Measurements from ENCODE around the gene CCNY.

CCNY gene

GRCh38 chr10:35420827-35421552 lies 84.7 kb downstream of the CCNY start:
- Mint-ChIP-seq H3K4me3 (no peak overlapping the region), H3K27me3 (no peaks in the 10 kb centered on the region), H3K27ac (peak overlapping the region; percentile 16), H3K4me1 (peaks cover 43% of the 10 kb centered on the region), H3K36me3 (peaks cover 4% of the 10 kb centered on the region), H3K9me3 (no peaks in the 10 kb centered on the region)
- no peak for DNase-seq (ENCODE audit: low spot score in 2 of 2)
- no peak for ATAC-seq (ENCODE audit: low read depth)

- no peak for DNase-seq (ENCODE audit: low spot score in 2 of 2)
- no peak for ATAC-seq (ENCODE audit: low read depth)
- peaks cover 6% of the 10 kb centered on the region for H3K36me3 Mint-ChIP-seq
- peaks cover 43% of the 10 kb centered on the region for H3K4me1 Mint-ChIP-seq
- H3K9me3 Mint-ChIP-seq, result no peaks in the 10 kb centered on the region
- H3K27me3 Mint-ChIP-seq, result no peaks in the 10 kb centered on the region
- no peak overlapping the region for H3K4me3 Mint-ChIP-seq
- peak overlapping the region; percentile 16 for H3K27ac Mint-ChIP-seq
These were observed 85.4 kb downstream of the CCNY start for GRCh38 chr10:35421553-35422178.

- Mint-ChIP-seq H3K27me3 (no peaks in the 10 kb centered on the region), H3K9me3 (no peaks in the 10 kb centered on the region), H3K4me1 (peaks cover 45% of the 10 kb centered on the region), H3K36me3 (peaks cover 6% of the 10 kb centered on the region), H3K4me3 (no peak overlapping the region), H3K27ac (no peak overlapping the region)
- ATAC-seq (ENCODE audit: low read depth), result no peak
- no peak for DNase-seq (ENCODE audit: low spot score in 2 of 2)
These were observed 85.9 kb downstream of the CCNY start for GRCh38 chr10:35422228-35422627.

DNA sequence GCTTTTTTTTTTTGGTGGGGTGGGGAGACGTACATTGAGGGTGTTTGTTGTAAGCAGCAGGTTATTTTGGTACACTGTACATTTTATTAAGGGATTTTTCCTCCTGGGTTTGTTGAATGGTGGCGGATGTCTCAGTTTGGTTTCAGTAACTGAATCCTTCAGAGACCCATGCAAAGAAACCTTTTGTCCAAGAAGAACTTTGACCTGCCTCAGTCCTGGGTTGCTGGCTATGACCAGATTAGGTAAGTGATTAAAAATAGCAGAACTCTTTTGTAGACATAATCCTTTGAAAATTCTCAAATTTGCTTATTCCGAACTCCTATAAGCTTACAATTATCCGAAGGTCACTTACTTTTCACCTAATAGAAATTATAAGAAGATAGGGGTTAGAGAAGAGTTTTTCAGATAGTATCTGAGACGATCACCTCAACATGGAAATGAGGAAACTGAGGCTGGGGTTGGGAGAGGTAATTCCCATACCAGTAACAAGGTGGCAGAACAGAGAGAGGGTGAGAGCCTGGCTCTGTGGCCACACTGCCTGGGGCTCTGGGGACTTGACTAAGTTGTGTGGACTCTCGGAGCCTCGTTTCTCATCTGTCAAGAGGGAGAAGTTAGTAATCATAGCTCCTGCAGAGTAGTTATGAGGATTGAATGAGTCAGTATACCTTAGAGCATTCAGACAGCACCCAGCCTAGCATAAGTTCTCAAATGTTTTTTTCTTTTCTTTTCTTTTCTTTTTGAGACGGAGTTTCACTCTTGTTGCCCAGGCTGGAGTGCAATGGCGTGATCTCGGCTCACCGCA lies 87.4 kb downstream of the CCNY start:
- ATAC-seq (ENCODE audit: low read depth), result no peak
- Mint-ChIP-seq H3K36me3 (peaks cover 10% of the 10 kb centered on the region), H3K4me3 (no peak overlapping the region), H3K4me1 (peaks cover 47% of the 10 kb centered on the region), H3K27ac (no peak overlapping the region), H3K27me3 (no peaks in the 10 kb centered on the region), H3K9me3 (no peaks in the 10 kb centered on the region)
- DNase-seq (ENCODE audit: low spot score in 2 of 2), result no peak

GRCh38 chr10:35424680-35425285 lies 88.5 kb downstream of the CCNY start:
- no peak for ATAC-seq (ENCODE audit: low read depth)
- no peak for DNase-seq (ENCODE audit: low spot score in 2 of 2)
- H3K4me3 Mint-ChIP-seq, result no peak overlapping the region
- H3K27me3 Mint-ChIP-seq, result no peaks in the 10 kb centered on the region
- no peaks in the 10 kb centered on the region for H3K9me3 Mint-ChIP-seq
- no peak overlapping the region for H3K27ac Mint-ChIP-seq
- peaks cover 41% of the 10 kb centered on the region for H3K4me1 Mint-ChIP-seq
- H3K36me3 Mint-ChIP-seq, result peaks cover 10% of the 10 kb centered on the region

- ATAC-seq (ENCODE audit: low read depth), result no peak
- Mint-ChIP-seq H3K9me3 (no peaks in the 10 kb centered on the region), H3K4me1 (peaks cover 37% of the 10 kb centered on the region), H3K4me3 (no peak overlapping the region), H3K27ac (no peak overlapping the region), H3K36me3 (peaks cover 10% of the 10 kb centered on the region), H3K27me3 (no peaks in the 10 kb centered on the region)
- DNase-seq (ENCODE audit: low spot score in 2 of 2), result no peak
These were observed 89.3 kb downstream of the CCNY start for GRCh38 chr10:35425595-35425994.

DNA sequence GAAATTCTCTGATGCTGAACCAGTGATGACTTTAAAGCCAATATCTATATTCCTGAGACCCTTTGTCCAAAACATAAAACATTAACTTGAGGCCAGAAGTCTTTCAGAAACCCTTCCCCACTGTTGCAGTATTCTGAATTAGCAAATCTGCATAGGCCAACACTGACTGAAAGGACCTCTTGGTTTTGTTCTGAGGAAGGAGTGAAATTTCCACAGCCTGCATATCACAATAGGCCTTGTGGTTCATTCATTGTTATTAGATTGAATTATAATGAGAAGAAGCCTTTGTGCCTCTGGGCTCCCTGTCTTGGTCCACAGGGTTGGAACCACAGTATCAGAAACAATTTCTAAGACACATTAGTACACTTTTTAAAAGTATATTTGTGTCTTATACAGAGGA lies 90.3 kb downstream of the CCNY start:
- Mint-ChIP-seq H3K4me3 (no peak overlapping the region), H3K27me3 (no peaks in the 10 kb centered on the region), H3K36me3 (peaks cover 12% of the 10 kb centered on the region), H3K4me1 (peaks cover 33% of the 10 kb centered on the region), H3K27ac (peak overlapping the region; percentile 33), H3K9me3 (no peaks in the 10 kb centered on the region)
- ATAC-seq (ENCODE audit: low read depth) (no peak), DNase-seq (ENCODE audit: low spot score in 2 of 2) (no peak)

- Mint-ChIP-seq H3K27me3 (no peaks in the 10 kb centered on the region), H3K4me1 (peaks cover 37% of the 10 kb centered on the region), H3K36me3 (peaks cover 12% of the 10 kb centered on the region), H3K4me3 (no peak overlapping the region), H3K9me3 (no peaks in the 10 kb centered on the region), H3K27ac (peak overlapping the region; percentile 33)
- ATAC-seq (ENCODE audit: low read depth) (no peak), DNase-seq (ENCODE audit: low spot score in 2 of 2) (no peak)
These were observed 91.2 kb downstream of the CCNY start for GRCh38 chr10:35427543-35427942.

DNA sequence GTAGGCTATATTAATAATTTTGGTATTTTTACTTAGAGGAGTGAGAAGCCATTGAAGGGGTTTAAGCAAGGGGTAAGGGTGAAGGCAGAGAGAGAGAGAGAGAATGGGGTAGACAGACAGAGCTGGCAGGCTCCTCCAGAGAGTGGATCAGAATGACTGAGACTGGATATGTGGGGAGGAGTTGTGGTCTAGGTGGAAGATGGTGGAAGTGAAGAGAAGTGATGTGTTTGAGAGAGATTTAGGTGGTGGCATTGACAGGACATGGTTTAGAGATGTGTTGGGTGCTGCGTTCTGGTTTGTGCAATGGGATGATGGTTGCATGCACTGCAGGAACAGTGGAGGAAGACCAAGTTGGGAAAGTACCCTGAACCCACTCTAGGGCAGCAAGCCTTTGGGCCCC lies 92.2 kb downstream of the CCNY start:
- Mint-ChIP-seq H3K27ac (no peak overlapping the region), H3K4me3 (no peak overlapping the region), H3K4me1 (peaks cover 37% of the 10 kb centered on the region)

GRCh38 chr10:35432781-35433338 lies 96.6 kb downstream of the CCNY start:
- H3K9me3 Mint-ChIP-seq, result peaks cover 4% of the 10 kb centered on the region
- peaks cover 31% of the 10 kb centered on the region for H3K4me1 Mint-ChIP-seq
- DNase-seq (ENCODE audit: low spot score in 2 of 2) (no peak), ATAC-seq (ENCODE audit: low read depth) (no peak)
- H3K27ac Mint-ChIP-seq, result no peak overlapping the region
- peaks cover 24% of the 10 kb centered on the region for H3K36me3 Mint-ChIP-seq
- no peak overlapping the region for H3K4me3 Mint-ChIP-seq
- no peaks in the 10 kb centered on the region for H3K27me3 Mint-ChIP-seq

More for the DNA sequence above, 92.2 kb downstream of the CCNY start:
- Mint-ChIP-seq H3K9me3 (no peaks in the 10 kb centered on the region), H3K27me3 (no peaks in the 10 kb centered on the region), H3K36me3 (peaks cover 12% of the 10 kb centered on the region)
- ATAC-seq (ENCODE audit: low read depth) (no peak), DNase-seq (ENCODE audit: low spot score in 2 of 2) (no peak)

- H3K27ac Mint-ChIP-seq, result no peak overlapping the region
- peaks cover 9% of the 10 kb centered on the region for H3K9me3 Mint-ChIP-seq
- DNase-seq (ENCODE audit: low spot score in 2 of 2), result no peak
- peaks cover 26% of the 10 kb centered on the region for H3K4me1 Mint-ChIP-seq
- H3K36me3 Mint-ChIP-seq, result peaks cover 24% of the 10 kb centered on the region
- ATAC-seq (ENCODE audit: low read depth), result no peak
- H3K4me3 Mint-ChIP-seq, result no peak overlapping the region
- H3K27me3 Mint-ChIP-seq, result no peaks in the 10 kb centered on the region
These were observed 97.6 kb downstream of the CCNY start for GRCh38 chr10:35433851-35434426.

DNA sequence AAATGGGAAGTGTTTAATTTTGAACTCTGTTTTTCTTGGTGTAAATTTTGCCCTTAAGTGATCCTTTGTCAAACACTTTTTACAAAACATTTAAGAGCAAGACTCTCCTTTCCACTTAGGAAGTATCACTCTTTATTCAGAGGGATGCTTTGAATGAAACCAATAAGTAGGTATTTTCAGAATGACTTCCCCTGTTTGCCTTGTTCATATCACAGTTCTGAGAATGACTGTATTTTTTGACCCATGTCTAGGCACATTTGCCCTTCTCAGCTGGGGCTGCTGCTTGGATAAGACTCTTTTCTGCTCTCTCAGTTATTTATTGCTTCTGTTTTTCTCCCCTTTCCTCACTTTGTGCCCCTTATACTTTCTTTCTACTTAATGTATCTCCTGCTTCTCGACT lies 98.2 kb downstream of the CCNY start:
- no peak overlapping the region for H3K4me3 Mint-ChIP-seq
- no peak overlapping the region for H3K27ac Mint-ChIP-seq
- peaks cover 26% of the 10 kb centered on the region for H3K4me1 Mint-ChIP-seq
- no peak for ATAC-seq (ENCODE audit: low read depth)
- H3K27me3 Mint-ChIP-seq, result no peaks in the 10 kb centered on the region
- DNase-seq (ENCODE audit: low spot score in 2 of 2), result no peak
- H3K36me3 Mint-ChIP-seq, result peaks cover 30% of the 10 kb centered on the region
- H3K9me3 Mint-ChIP-seq, result peaks cover 14% of the 10 kb centered on the region

DNA sequence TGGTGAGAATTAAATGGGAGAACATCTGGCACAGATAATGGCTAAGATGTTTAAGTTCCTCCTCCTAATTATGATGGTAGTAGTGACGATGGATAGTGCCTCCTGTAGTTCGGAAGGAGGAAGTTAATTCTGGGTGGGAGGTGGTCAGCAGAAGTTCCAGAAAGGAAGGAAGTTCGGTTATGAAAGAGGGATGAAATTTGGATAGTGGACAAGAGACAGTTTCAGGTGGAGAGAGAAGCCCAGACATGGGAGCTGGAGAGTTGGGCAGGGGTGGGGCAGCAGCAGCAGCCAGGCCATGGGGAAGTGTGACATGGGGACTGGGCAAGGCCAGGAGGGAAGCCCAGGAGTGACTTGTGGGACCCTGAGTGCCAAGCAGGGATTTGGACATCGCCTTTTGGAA lies 99.5 kb downstream of the CCNY start:
- Mint-ChIP-seq H3K4me1 (peaks cover 27% of the 10 kb centered on the region), H3K27me3 (no peaks in the 10 kb centered on the region), H3K4me3 (no peak overlapping the region), H3K36me3 (peaks cover 35% of the 10 kb centered on the region), H3K27ac (no peak overlapping the region), H3K9me3 (peaks cover 14% of the 10 kb centered on the region)
- no peak for ATAC-seq (ENCODE audit: low read depth)
- DNase-seq (ENCODE audit: low spot score in 2 of 2), result no peak

Measured in memory B cell (primary cell).